SH-SY5Y (cell line): ENCODE measurements around the gene FAM151B.

Experiments used
- GATA2 ChIP-seq: IDR thresholded peaks from 2 replicates; pipeline ENCODE4 v1.6.1; 2011; ENCODE audit warnings: mild to moderate bottlenecking, low read depth, low read length
- GATA3 ChIP-seq: IDR thresholded peaks from 2 replicates; pipeline ENCODE4 v1.6.1; 2011; ENCODE audit warnings: low read depth, mild to moderate bottlenecking, low read length, moderate library complexity

FAM151B gene

GRCh38 chr5:80592105-80592504, 104.2 kb downstream of the FAM151B start:
- TF ChIP-seq GATA3 = no peak
- no peak for TF ChIP-seq GATA2
